DMS79 treated with DMSO at 0.1 percent for 48 hours (cell line): Measurements from ENCODE around the gene LGALS4.
"Not testable (repeated sequence)": the region's sequence is repeated elsewhere in the genome, so short reads cannot be mapped to it uniquely, and the experiment has no call there.

Source experiments
- DNase-seq: peaks from one replicate; lab custom pipeline; 2025; lab: John Stamatoyannopoulos, UW

LGALS4 gene

GRCh38 chr19:38842439-38843174, 29.9 kb upstream of the LGALS4 start:
- no peak for DNase-seq

GRCh38 chr19:38841787-38842438, 29.2 kb upstream of the LGALS4 start:
- no peak for DNase-seq

GRCh38 chr19:38841180-38841766, 28.5 kb upstream of the LGALS4 start:
- DNase-seq, result no peak

- DNase-seq, result no peak
Measured at GRCh38 chr19:38840583-38840968, 27.8 kb upstream of the LGALS4 start.

- DNase-seq, result no peak
Measured at GRCh38 chr19:38839816-38840582, 27.3 kb upstream of the LGALS4 start.

GRCh38 chr19:38838986-38839761, 26.4 kb upstream of the LGALS4 start:
- DNase-seq, result no peak

GRCh38 chr19:38838208-38838985, 25.7 kb upstream of the LGALS4 start:
- no peak for DNase-seq

GRCh38 chr19:38837656-38838121, 24.9 kb upstream of the LGALS4 start:
- no peak for DNase-seq

- DNase-seq, result no peak
Measured at GRCh38 chr19:38836983-38837626, 24.4 kb upstream of the LGALS4 start.

GRCh38 chr19:38836159-38836982, 23.6 kb upstream of the LGALS4 start:
- DNase-seq, result no peak

GRCh38 chr19:38834590-38834989, 21.8 kb upstream of the LGALS4 start:
- no peak for DNase-seq

GRCh38 chr19:38834104-38834490, 21.4 kb upstream of the LGALS4 start:
- DNase-seq, result no peak

- DNase-seq, result no peak
Measured at GRCh38 chr19:38833092-38833425, 20.3 kb upstream of the LGALS4 start.

GRCh38 chr19:38831142-38831605, 18.4 kb upstream of the LGALS4 start:
- DNase-seq, result no peak

GRCh38 chr19:38830039-38830733, 17.4 kb upstream of the LGALS4 start:
- DNase-seq, result no peak

- not testable (repeated sequence) for DNase-seq
Measured at GRCh38 chr19:38829203-38829602, 16.5 kb upstream of the LGALS4 start.

- DNase-seq, result no peak
Measured at GRCh38 chr19:38826856-38827551, 14.3 kb upstream of the LGALS4 start.

- not testable (repeated sequence) for DNase-seq
Measured at GRCh38 chr19:38825936-38826335, 13.2 kb upstream of the LGALS4 start.
